Mucosa of descending colon (tissue), 3 donors: ENCODE measurements around the gene BRD4. TPM values are rescaled to one million over a fixed set of nuclear protein-coding genes. Genes with fewer than 3 reads are reported as not detected.

Experiments used
- ATAC-seq: fragments of 200-7000 bp; cut with Tn5 transposase; one replicate; pipeline ENCODE4 v1.9.1; 2020; ENCODE audit warnings: mild to moderate bottlenecking, moderate library complexity
- DNase-seq, 3 donors: peaks; one replicate each; pipeline ENCODE4 v3.0.0-alpha.2; 2020
- H3K36me3 ChIP-seq: fragments of 200-600 bp; one replicate; pipeline ENCODE4 v1.8.0; 2021; ENCODE audit warnings: low read depth, mild to moderate bottlenecking
- H3K4me1 ChIP-seq: fragments of 200-600 bp; one replicate; pipeline ENCODE4 v1.8.0; 2021; ENCODE audit warnings: low read depth, mild to moderate bottlenecking
- H3K4me3 ChIP-seq: fragments of 200-600 bp; one replicate; pipeline ENCODE4 v1.8.0; 2021; ENCODE audit warnings: mild to moderate bottlenecking
- H3K9me3 ChIP-seq: fragments of 200-600 bp; one replicate; pipeline ENCODE4 v1.8.0; 2021; ENCODE audit warnings: mild to moderate bottlenecking
- intact Hi-C, 2 donors: fragments of 100-400 bp; cut with DNase I in 1 of 2; cut with micrococcal nuclease in 1 of 2; formaldehyde crosslinking; loops; one replicate each; pipeline versions ENCODE4 v1.11.0 to v1.11.1; 2022; cut with DNase I, micrococcal nuclease
- total RNA-seq, 3 donors: library from RNA; stranded (reverse); fragmentation: NEBNext Ultra II Directional in 2 of 3; extraction: Animal tissue kit (Norgen Biotek cat#: 25700) in 2 of 3; gene quantifications; one replicate each; pipeline versions ENCODE4 v1.2.1 to v1.2.4, GENCODE V29; 2021 to 2023
- TF ChIP-seq, protein P1 (sequence below): fragments of 200-600 bp; IDR thresholded peaks from one replicate; pipeline ENCODE4 v1.8.0; 2022; ENCODE audit warnings: antibody characterized with exemption, mild to moderate bottlenecking
- donor health status: DM: no; HTN: no; CAD: no; lungs with moderate emphysema.
- donor health status: DM: no; HTN: no; CAD: no.
- donor health status: DM: no; HTN: yes; CAD: no.

BRD4 gene
- total RNA-seq, 3 donors from 2014 or later, result 78.3 to 104 (median 82.6) TPM

DNA sequence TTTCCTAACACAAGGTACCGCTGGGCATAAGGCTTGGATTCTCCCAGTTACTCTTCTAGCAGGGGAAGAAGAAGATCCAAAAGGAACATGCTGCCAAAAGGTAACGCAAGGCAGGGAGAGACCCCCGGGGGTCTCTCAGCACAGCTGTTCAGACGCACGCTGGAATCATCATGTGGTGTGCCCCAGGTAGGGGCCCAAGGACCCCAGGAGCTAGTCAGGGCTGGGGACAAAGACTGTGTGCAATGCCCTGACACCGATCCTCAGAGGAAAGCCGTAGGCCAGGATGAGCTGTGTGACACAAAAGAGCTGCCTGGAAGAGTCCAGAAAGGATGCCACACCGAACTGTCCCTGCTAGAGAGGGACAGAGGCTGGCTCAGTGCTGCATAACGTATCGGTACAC, 77.8 kb downstream of the BRD4 start:
- ATAC-seq (no peak), DNase-seq (no peak)
- Histone ChIP-seq H3K9me3 (no peaks in the 10 kb centered on the region), H3K36me3 (peaks cover 20% of the 10 kb centered on the region), H3K4me1 (peaks cover 16% of the 10 kb centered on the region), H3K4me3 (no peak overlapping the region)
- intact Hi-C loops, result loop anchor here in 1 of 2 donors (10.0 kb wide), 1 partner anchor 160 kb away; the partner anchor contains the start of gene AKAP8L
- TF ChIP-seq, protein P1, sequence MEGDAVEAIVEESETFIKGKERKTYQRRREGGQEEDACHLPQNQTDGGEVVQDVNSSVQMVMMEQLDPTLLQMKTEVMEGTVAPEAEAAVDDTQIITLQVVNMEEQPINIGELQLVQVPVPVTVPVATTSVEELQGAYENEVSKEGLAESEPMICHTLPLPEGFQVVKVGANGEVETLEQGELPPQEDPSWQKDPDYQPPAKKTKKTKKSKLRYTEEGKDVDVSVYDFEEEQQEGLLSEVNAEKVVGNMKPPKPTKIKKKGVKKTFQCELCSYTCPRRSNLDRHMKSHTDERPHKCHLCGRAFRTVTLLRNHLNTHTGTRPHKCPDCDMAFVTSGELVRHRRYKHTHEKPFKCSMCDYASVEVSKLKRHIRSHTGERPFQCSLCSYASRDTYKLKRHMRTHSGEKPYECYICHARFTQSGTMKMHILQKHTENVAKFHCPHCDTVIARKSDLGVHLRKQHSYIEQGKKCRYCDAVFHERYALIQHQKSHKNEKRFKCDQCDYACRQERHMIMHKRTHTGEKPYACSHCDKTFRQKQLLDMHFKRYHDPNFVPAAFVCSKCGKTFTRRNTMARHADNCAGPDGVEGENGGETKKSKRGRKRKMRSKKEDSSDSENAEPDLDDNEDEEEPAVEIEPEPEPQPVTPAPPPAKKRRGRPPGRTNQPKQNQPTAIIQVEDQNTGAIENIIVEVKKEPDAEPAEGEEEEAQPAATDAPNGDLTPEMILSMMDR, result no peak

DNA sequence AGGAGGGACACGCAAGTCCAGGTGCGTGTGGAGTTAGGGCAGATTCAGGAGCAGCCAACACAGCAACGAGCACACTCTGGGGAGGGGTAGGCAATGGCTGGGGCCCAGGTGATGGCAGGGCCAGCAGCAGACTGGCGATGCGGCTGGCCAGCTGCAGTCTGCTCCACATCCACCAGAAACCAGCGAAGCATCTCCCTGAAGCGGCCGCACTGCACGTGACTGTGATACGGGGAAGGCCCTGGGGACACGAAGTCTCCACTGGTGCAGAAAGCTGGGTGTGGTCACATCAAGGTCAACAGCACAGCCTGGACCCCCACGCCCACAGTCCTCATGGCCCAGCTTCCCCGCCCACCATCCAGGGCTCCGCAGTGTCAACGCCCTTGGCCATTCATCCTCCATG, 78.8 kb downstream of the BRD4 start:
- H3K4me1 ChIP-seq, result peaks cover 25% of the 10 kb centered on the region
- TF ChIP-seq, protein P1, result no peak
- H3K36me3 ChIP-seq, result peaks cover 18% of the 10 kb centered on the region

DNA sequence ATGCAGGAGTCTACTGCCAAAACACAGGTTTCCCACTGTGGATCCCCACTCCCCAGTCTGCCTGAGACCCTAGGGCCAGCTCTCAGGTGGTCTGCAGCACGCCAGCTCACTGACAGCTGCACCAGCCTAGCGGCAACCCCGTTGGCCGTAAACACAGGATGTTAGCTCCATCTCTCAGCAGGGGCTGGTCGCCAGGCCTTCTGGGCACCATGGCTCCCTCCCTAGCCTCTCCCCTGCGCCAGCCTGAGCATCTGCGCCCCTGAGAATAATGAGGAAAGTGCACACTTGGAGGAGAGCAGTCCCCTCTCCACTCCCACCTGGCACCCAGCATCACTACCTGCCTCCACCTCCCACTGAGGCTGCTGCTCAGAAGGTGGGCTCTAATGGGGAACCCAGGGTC, 79.3 kb downstream of the BRD4 start:
- peaks cover 18% of the 10 kb centered on the region for H3K36me3 ChIP-seq
- peaks cover 30% of the 10 kb centered on the region for H3K4me1 ChIP-seq

More for the DNA sequence above, 78.8 kb downstream of the BRD4 start:
- intact Hi-C loops, result loop anchor here in 1 of 2 donors (10.0 kb wide), 1 partner anchor 161 kb away; the partner anchor contains the start of gene AKAP8L
- ATAC-seq, result no peak
- H3K9me3 ChIP-seq, result no peaks in the 10 kb centered on the region
- DNase-seq, result peak in 1 of 3 donors; percentile 28
- H3K4me3 ChIP-seq, result no peak overlapping the region

DNA sequence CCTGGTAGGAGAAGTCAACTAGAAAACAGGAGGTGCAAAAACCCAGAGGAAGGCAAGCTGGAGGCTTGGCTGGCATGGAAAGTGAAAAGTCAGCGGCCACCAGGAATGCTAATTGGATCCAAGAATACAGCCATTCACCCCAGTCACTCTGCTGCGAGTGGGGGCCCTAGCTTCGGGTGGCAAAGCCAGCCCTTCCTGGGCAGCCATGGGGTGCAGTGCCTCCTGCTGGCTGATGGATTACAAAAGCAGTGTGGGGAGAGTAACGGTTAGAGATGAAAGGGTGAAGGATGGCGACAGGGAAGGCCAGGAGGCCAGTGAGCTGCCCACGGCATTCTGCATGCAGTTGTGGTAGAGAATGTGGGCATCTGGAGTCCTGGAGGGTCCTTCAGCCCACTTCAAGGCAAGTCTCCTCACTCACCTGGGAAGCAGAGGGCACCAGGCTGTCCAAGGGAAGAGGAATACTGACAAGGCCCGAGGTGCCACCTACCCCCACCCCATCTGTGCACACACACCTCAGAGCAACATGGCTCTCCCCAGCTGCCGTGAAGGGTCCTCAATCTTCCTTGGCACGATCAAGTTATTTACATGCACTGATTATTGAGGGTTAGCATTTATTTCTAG, 79.8 kb downstream of the BRD4 start:
- Histone ChIP-seq H3K36me3 (peaks cover 18% of the 10 kb centered on the region), H3K9me3 (no peaks in the 10 kb centered on the region), H3K4me1 (peaks cover 35% of the 10 kb centered on the region), H3K4me3 (no peak overlapping the region)
- intact Hi-C loops, result loop anchor here in 1 of 2 donors (10.0 kb wide), 1 partner anchor 162 kb away; the partner anchor contains the start of gene AKAP8L
- ATAC-seq (no peak), DNase-seq (no peak)
- TF ChIP-seq, protein P1, result no peak

More for the DNA sequence above, 79.3 kb downstream of the BRD4 start:
- no peak for DNase-seq
- no peak for ATAC-seq
- TF ChIP-seq, protein P1, result no peak
- intact Hi-C loops, result loop anchor here in 1 of 2 donors (10.0 kb wide), 1 partner anchor 162 kb away; the partner anchor contains the start of gene AKAP8L
- H3K4me3 ChIP-seq, result no peak overlapping the region
- no peaks in the 10 kb centered on the region for H3K9me3 ChIP-seq

DNA sequence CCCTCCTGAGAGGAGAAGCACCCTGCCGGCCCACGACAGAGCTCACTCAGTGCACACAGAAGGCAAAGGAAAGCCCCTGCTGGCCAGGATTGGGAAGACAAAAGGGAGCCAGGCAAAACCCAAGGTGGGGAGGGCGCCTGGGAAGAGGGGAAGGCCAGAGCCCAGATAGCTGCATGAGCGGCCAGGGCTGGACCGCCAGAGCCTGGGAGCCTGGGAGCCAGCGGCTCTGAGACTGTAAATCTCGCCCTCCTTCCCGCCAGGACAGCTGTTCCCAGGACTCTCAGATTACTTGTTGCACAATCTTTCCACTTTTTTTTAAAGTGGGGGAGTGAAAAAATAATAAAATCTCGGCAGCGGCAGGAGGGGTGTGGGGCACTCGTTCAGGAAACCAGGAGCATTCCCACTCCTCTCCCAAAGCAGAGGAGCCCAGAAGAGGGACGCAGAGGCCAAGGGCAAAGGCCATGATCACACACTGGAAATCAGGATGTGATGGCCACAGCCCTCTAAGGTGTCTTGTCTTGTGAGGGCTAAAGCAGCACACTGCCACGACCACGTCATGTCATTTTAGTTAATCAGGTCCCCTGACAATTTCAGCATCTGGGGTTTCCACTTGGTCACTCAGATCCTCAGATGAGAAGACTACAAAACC, 80.5 kb downstream of the BRD4 start:
- DNase-seq, result peak; percentile 51 to 74 (median 63)
- Histone ChIP-seq H3K9me3 (no peaks in the 10 kb centered on the region), H3K4me1 (peaks cover 37% of the 10 kb centered on the region), H3K4me3 (no peak overlapping the region), H3K36me3 (peaks cover 18% of the 10 kb centered on the region)
- ATAC-seq, result peak; percentile 24
- TF ChIP-seq, protein P1, result no peak
- intact Hi-C loops, result loop anchor here in 1 of 2 donors (10.0 kb wide), 1 partner anchor 163 kb away; the partner anchor contains the start of gene AKAP8L
